HepG2 (cell line): ENCODE results near the gene WDR20. TPM values are rescaled to one million over a fixed set of nuclear protein-coding genes. Genes with fewer than 3 reads are reported as not detected.

Source experiments
- ATAC-seq: fragments of 200-7000 bp; cut with Tn5 transposase; 3 replicates; pipeline ENCODE4 v1.9.1; 2020; ENCODE audit warnings: mild to moderate bottlenecking, moderate library complexity
- BruUV-seq: library from RNA; stranded (reverse); fragments of 400-500 nt; replicated peaks from 2 replicates; lab custom pipeline; 2021; lab: Mats Ljungman, UMichigan
- CTCF ChIA-PET: fragments of 300-600 bp; formaldehyde crosslinking; extraction: SDS; loops from one replicate; lab custom pipeline; 2021; ENCODE audit warnings: low total read pairs, inconsistent platforms, low intra/inter-chr PET ratio; lab: Yijun Ruan, JAX
- POLR2A ChIA-PET: fragments of 350-600 bp; sonication (Branson Sonifier 250); formaldehyde crosslinking; loops from one replicate; lab custom pipeline; 2020; ENCODE audit warnings: antibody characterized with exemption, inconsistent platforms; lab: Yijun Ruan, JAX
- DNase-seq: peaks from one replicate; pipeline ENCODE4 v3.0.0-alpha.2; 2015; ENCODE audit warnings: low spot score
- FAIRE-seq: peaks from 3 replicates; lab custom pipeline; 2011; peaks lifted over from hg19 to GRCh38; lab: Jason Lieb, UNC
- H2AFZ ChIP-seq: one replicate; pipeline ENCODE4 v1.6.1; 2011; ENCODE audit warnings: low read length, inconsistent platforms
- H3K27ac ChIP-seq: fragments of 300-600 bp; 3 replicates; pipeline ENCODE4 v1.8.0; 2011; ENCODE audit warnings: mixed run types, mild to moderate bottlenecking, mixed read lengths, low read length, inconsistent platforms; ENCODE audit not compliant: insufficient read depth; ENCODE audit errors: extremely low read length
- H3K27me3 ChIP-seq, 2 experiments: fragments of 200-600 bp in 1 of 2; 2 replicates in 1 of 2; 3 replicates in 1 of 2; pipeline versions ENCODE4 v1.6.0 to v1.8.0; 2011; ENCODE audit warnings: low read length in 2 of 2, mild to moderate bottlenecking in 2 of 2, moderate library complexity in 2 of 2, inconsistent platforms in 1 of 2; ENCODE audit not compliant: insufficient read depth in 2 of 2, control insufficient read depth in 1 of 2
- H3K36me3 ChIP-seq, 2 experiments: fragments of 200-600 bp in 1 of 2; replicated peaks in 1 of 2; 2 replicates in 1 of 2; 3 replicates in 1 of 2; pipeline versions ENCODE4 v1.5.1 to v1.8.0; 2011; ENCODE audit warnings: low read length in 2 of 2, inconsistent platforms in 1 of 2; ENCODE audit not compliant: insufficient read depth in 2 of 2, control insufficient read depth in 1 of 2
- H3K4me1 ChIP-seq: 2 replicates; pipeline ENCODE4 v1.5.1; 2012; ENCODE audit warnings: low read length, inconsistent platforms; ENCODE audit not compliant: insufficient read depth
- H3K4me2 ChIP-seq: 2 replicates; pipeline ENCODE4 v1.6.0; 2011; ENCODE audit warnings: low read depth, low read length, inconsistent platforms
- H3K4me3 ChIP-seq, 3 experiments: fragments of 200-600 bp in 1 of 3; sonication (generic), shearing (Covaris generic) in 1 of 3; replicated peaks in 1 of 3; 2 replicates each; pipeline ENCODE4 v1.5.1; 2011 to 2016; ENCODE audit warnings: low read length in 3 of 3, inconsistent platforms in 2 of 3, low read depth in 2 of 3, mild to moderate bottlenecking in 2 of 3, control low read depth in 1 of 3, mixed read lengths in 1 of 3; ENCODE audit not compliant: insufficient read depth in 1 of 3
- H3K79me2 ChIP-seq: one replicate; pipeline ENCODE4 v1.6.1; 2011; ENCODE audit warnings: low read length, inconsistent platforms; ENCODE audit not compliant: insufficient read depth
- H3K9ac ChIP-seq: 2 replicates; pipeline ENCODE4 v1.6.0; 2011; ENCODE audit warnings: mild to moderate bottlenecking, low read depth, low read length, inconsistent platforms; ENCODE audit not compliant: insufficient read depth
- H3K9me3 ChIP-seq: 2 replicates; pipeline ENCODE4 v1.5.1; 2012; ENCODE audit warnings: mild to moderate bottlenecking, low read length
- H4K20me1 ChIP-seq: 2 replicates; pipeline ENCODE4 v1.6.0; 2011; ENCODE audit warnings: inconsistent platforms, mild to moderate bottlenecking, low read length, moderate library complexity; ENCODE audit not compliant: insufficient read depth
- AGO2 ChIP-seq: fragments of 200-400 bp; formaldehyde crosslinking; optimal IDR thresholded peaks from 2 replicates; pipeline ENCODE3; 2017; ENCODE audit warnings: mild to moderate bottlenecking, low read depth, low read length, moderate library complexity
- DPF2 ChIP-seq: sonication (generic); formaldehyde crosslinking; IDR thresholded peaks from 2 replicates; pipeline ENCODE4 v1.4.0; 2020; ENCODE audit warnings: mild to moderate bottlenecking, low read depth, missing genetic modification reagents, borderline replicate concordance
- FIP1L1 ChIP-seq: fragments of 200-400 bp; formaldehyde crosslinking; IDR thresholded peaks from 2 replicates; pipeline ENCODE4 v1.6.1; 2018; ENCODE audit warnings: low read depth, mild to moderate bottlenecking, low read length, moderate library complexity, borderline replicate concordance; ENCODE audit not compliant: insufficient read depth
- FOXK2 ChIP-seq: fragments of 450-650 bp; IDR thresholded peaks from 2 replicates; pipeline ENCODE4 v1.6.1; 2016
- FOXO1 ChIP-seq: sonication (generic); formaldehyde crosslinking; IDR thresholded peaks from 2 replicates; pipeline ENCODE4 v1.4.0; 2020; ENCODE audit warnings: missing genetic modification reagents
- MXI1 ChIP-seq: IDR thresholded peaks from 3 replicates; pipeline ENCODE4 v1.6.1; 2012; ENCODE audit warnings: low read depth, low read length, inconsistent platforms, borderline replicate concordance
- SAFB2 ChIP-seq: sonication (generic); formaldehyde crosslinking; IDR thresholded peaks from 2 replicates; pipeline ENCODE4 v1.5.1; 2020; ENCODE audit warnings: missing genetic modification reagents, low read depth, mild to moderate bottlenecking, borderline replicate concordance
- SMARCE1 ChIP-seq: fragments of 450-650 bp; IDR thresholded peaks from 2 replicates; pipeline ENCODE4 v1.6.1; 2017; ENCODE audit warnings: borderline replicate concordance
- SOX13 ChIP-seq, 3 experiments: fragments of 450-650 bp in 1 of 3; sonication (generic) in 1 of 3; formaldehyde crosslinking in 1 of 3; IDR thresholded peaks in 2 of 3; conservative IDR thresholded peaks in 1 of 3; 2 replicates each; pipeline versions ENCODE4 v1.5.0 to v1.6.1; 2016 to 2020; ENCODE audit warnings: antibody characterized with exemption in 1 of 3, mild to moderate bottlenecking in 1 of 3, missing compliant biosample characterization in 1 of 3, missing genetic modification reagents in 1 of 3, moderate library complexity in 1 of 3
- U2AF2 ChIP-seq: fragments of 200-400 bp; formaldehyde crosslinking; IDR thresholded peaks from 2 replicates; pipeline ENCODE4 v1.6.1; 2017; ENCODE audit warnings: low read depth, mild to moderate bottlenecking, low read length
- ZBTB33 ChIP-seq: sonication (generic); formaldehyde crosslinking; IDR thresholded peaks from 2 replicates; pipeline ENCODE4 v1.4.0; 2020; ENCODE audit warnings: missing genetic modification reagents
- ZNF33A ChIP-seq: sonication (generic); formaldehyde crosslinking; IDR thresholded peaks from 2 replicates; pipeline ENCODE4 v1.5.1; 2020; ENCODE audit warnings: missing genetic modification reagents, mild to moderate bottlenecking, moderate library complexity, borderline replicate concordance
- WGBS: methylation state at CpG from one replicate; pipeline ENCODE4 v1.1.6; 2017; ENCODE audit warnings: low lambda C conversion rate; 5-methylcytosine and 5-hydroxymethylcytosine counted together
- in situ Hi-C: cut with HindIII; loops from 2 replicates; pipeline ENCODE4 v1.10.0; 2017; ENCODE audit warnings: low pct_unique_long_range_greater_than_20kb; ENCODE audit not compliant: extremely low pct_ligation_motif_present
- intact Hi-C: fragments of 100-400 bp; cut with micrococcal nuclease; formaldehyde crosslinking; loops from one replicate; pipeline ENCODE4 v1.10.0; 2022; ENCODE audit not compliant: unreplicated experiment
- polyA plus RNA-seq, 8 experiments: library from polyadenylated mRNA; depleted of rRNA in 3 of 8; stranded (reverse) in 7 of 8; unstranded in 1 of 8; fragments of >200 nt; fragmentation: Illumina TruSeq in 4 of 8; extraction: Trizol in 4 of 8; gene quantifications; 2 replicates each; pipeline versions ENCODE4 v1.2.1 to v1.2.3, GENCODE V29; 2011 to 2016; ENCODE audit warnings: low read depth in 4 of 8, missing spikeins in 1 of 8, mixed read lengths in 1 of 8; ENCODE audit not compliant: insufficient read depth in 1 of 8
- total RNA-seq, 5 experiments: library from RNA; depleted of rRNA; stranded (reverse); fragments of >200 nt; fragmentation: Illumina TruSeq; extraction: Trizol; gene quantifications; 2 replicates each; pipeline ENCODE4 v1.2.3, GENCODE V29; 2016; ENCODE audit warnings: low read depth in 1 of 5

WDR20 gene
- total and polyA plus RNA-seq, 2 of the 13 experiments (the other 11 are each of a cell fraction or from before 2014, with no cell fraction given) = 10.4 to 23.2 TPM

- Histone ChIP-seq H3K9ac (no peak overlapping the region), H4K20me1 (no peaks in the 10 kb centered on the region), H3K79me2 (no peaks in the 10 kb centered on the region), H3K4me3 (no peak overlapping the region), H3K4me2 (no peak overlapping the region), H3K27me3 (no peaks in the 10 kb centered on the region; a peak in 1 of 5 replicates), H3K4me1 (no peaks in the 10 kb centered on the region), H3K36me3 (peaks cover under 1% of the 10 kb centered on the region in 2 experiments; a peak in 2 of 5 replicates), H3K9me3 (no peaks in the 10 kb centered on the region), H2AFZ (no peak overlapping the region), H3K27ac (no peak overlapping the region)
- FAIRE-seq (no peak), DNase-seq (no peak), ATAC-seq (peak; percentile 9; the same call in 1 of the 3 replicates)
- WGBS = 95% methylated on average over 15 of the region's 15 CpGs
- ChIA-PET CTCF (no interaction called here), POLR2A (no interaction called here)
- BruUV-seq = no TSS peak
- intact Hi-C loops (no loop called here), in situ Hi-C loops (no loop called here)
- TF ChIP-seq MXI1 (no peak), U2AF2 (no peak), FOXK2 (no peak), AGO2 (peak; percentile 58)
Measured at GRCh38 chr14:102225936-102226335, 86.2 kb downstream of the WDR20 start.

- Histone ChIP-seq H3K4me3 (no peak overlapping the region), H3K9ac (no peak overlapping the region), H3K79me2 (no peaks in the 10 kb centered on the region), H3K27ac (no peak overlapping the region), H4K20me1 (no peaks in the 10 kb centered on the region), H3K27me3 (no peaks in the 10 kb centered on the region; a peak in 1 of 5 replicates), H3K9me3 (no peaks in the 10 kb centered on the region), H3K36me3 (peaks cover 1 to 7% of the 10 kb centered on the region in 2 experiments; a peak in 2 of 5 replicates), H2AFZ (no peak overlapping the region), H3K4me1 (no peaks in the 10 kb centered on the region), H3K4me2 (no peak overlapping the region)
- intact Hi-C loops = no loop called here
- 93% methylated on average over 13 of the region's 27 CpGs for WGBS
- CTCF ChIA-PET = no interaction called here
- in situ Hi-C loops = no loop called here
- POLR2A ChIA-PET = no interaction called here
- ATAC-seq (peak; percentile 49), FAIRE-seq (no peak), DNase-seq (no peak)
- no TSS peak for BruUV-seq
- TF ChIP-seq DPF2 (CRISPR knock-in tag) = no peak
- TF ChIP-seq ZBTB33 (CRISPR knock-in tag) = 0 out of 2 replicates have a peak, but pooled peaks have one; percentile 16
- no peak for TF ChIP-seq SAFB2
- TF ChIP-seq SMARCE1 = no peak
- TF ChIP-seq SOX13 (IDR thresholded peaks at IDR 0.05) = no peak
- no peak for TF ChIP-seq SOX13 (CRISPR knock-in tag; conservative IDR thresholded peaks at IDR 0.05 in 1 of 2, IDR thresholded peaks at IDR 0.05 in 1 of 2)
- TF ChIP-seq AGO2 = peak; percentile 58
- TF ChIP-seq FIP1L1 = no peak
- TF ChIP-seq FOXO1 (CRISPR knock-in tag) = no peak
- TF ChIP-seq ZNF33A (CRISPR knock-in tag) = no peak
Measured at GRCh38 chr14:102226356-102227125, 86.8 kb downstream of the WDR20 start.
